ENCODE data around the gene ABCC8.

Gene ABCC8

DNA sequence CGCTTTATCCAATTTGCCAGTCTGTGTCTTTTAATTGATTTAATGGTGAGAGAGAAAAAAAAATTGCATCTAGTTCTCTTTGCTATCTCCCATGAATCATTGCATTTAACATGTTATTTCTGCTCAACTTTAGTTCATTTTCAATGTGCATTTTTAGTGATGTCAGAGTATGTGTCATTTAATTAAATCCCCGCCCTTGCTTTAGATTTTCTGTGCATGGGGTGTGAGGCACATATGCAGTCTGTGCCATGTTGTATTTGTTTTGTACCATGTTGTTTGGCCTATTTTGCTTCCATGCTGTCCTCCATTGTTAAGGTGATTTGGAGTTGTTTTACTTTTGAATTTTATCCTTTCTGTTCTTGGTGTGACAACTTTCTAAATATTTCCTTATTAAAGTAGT is 133.4 kb downstream of the ABCC8 start:
- DNase-seq = no peak

All from NCI-H2029 (cell line).